GM18861 (cell line): ENCODE data around the gene KRT9.
"Not testable (repeated sequence)": the region's sequence is repeated elsewhere in the genome, so short reads cannot be mapped to it uniquely, and the experiment has no call there.

Experiments
- ATAC-seq: cut with Tn5 transposase; IDR thresholded peaks from one replicate; pipeline ENCODE4 v1.9.1; 2021; ENCODE audit not compliant: unreplicated experiment

KRT9 gene

DNA sequence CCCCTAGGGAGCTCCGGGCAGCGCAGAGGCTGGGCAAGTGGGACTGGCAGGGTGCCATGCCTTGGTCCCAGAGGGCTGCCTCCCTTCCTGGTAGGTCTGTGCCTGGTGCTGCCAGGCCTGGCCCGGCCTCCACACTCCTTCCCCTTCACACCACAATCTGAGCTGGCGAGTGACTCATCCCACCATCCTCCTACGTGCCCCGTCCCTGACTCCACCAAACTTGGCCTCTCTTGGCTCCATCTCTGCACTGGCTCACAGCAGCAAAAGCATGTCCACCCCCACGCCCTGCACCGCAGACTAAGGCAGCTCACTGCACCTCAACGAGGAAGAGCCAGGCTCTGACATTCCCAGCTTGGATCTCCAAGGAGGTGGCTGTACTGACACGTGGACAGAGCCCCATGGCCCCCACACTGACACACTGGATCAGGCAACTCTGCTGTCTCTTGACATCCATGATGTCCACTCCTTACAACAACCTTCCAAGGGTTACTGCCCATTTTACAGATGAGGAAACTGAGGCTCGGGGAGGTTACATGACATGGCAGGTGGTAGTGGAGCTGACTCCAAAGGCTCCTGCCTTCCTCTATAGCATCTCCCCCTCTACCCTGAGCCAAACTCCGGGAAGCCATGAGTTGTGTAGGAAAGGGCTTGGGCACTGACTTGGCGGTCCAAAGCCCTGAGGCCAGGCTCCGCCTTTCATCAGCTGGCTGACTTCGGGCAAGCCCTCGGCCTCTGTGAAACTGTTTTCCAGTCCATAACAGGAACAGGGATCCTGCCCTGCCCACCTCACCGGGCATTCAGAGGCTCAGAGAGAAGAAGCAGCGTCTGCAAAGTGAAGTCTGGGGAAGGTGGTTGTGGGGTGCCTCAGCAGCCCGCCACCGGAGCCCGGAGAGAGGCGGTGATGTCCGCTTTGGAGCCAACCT, 23.7 kb downstream of the KRT9 start:
- no peak for ATAC-seq

DNA sequence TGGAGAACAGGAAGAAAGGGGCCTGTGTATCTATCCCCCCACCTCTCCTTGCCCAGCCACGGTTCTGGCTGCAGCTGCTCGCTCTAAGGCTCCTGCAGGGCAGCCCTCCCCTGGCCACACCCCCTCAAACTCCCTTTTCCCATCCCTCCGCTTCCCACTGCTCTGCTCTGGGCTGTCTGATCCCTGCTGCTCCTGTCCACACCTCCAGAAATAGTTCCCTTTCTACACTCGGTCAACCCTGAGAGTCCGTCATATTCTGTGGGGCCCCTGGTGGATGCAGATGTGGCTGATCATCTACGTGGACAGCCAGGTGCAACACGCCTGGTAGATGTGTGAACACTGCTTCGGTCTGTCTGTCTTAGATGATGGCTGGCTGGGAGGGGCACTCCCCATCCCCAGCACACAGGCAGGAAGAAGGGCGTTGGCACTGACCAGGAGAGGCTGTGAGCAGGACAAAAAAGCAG, 24.4 kb downstream of the KRT9 start:
- no peak for ATAC-seq

DNA sequence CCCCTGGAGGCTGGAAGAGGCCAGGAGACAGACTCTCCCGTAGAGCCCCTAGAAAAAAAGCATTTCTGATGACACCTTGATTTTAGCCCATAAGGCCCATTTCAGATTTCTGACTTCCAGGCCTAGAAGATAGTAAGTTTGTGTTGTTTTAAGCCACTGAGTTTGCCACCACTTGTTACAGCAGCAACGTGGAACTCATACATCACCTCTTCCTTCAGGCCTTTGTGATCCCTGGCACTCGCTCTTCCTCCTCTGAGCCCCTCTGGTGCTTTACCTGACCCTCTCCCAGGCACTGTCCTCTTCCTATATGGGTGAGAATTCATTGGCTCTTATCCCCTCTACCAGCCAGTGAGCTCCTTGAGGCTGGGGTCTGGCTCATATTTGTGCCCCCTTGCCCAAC, 25.0 kb downstream of the KRT9 start:
- no peak for ATAC-seq

DNA sequence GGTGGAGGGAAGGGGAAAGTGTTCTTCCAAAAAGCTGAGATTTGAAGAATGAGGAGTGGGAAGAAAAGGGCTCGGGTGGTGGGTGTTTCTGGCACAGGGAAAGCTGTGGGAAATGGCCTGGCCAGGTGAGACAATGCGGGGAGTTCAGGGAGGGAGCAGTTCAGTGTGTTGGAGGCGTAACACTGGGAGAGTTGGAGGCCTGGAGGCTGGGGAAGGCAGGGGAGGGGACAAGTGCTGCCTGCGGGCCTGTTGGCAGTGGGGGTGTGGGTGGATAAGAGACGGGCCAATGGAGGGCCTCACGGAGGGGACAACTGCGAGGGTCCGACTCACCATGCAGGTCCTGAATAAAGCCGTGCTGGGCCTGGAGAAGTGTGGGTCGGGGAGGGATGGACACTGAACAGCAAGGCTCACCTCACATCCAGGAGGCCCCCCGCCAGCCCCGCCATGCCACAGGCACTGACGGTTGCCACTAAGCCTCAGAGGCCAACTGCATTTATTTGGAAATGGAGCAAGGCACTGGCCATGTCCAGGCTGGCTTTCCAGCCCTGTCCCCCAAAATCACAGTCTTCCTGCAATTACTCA, 25.9 kb downstream of the KRT9 start:
- no peak for ATAC-seq

DNA sequence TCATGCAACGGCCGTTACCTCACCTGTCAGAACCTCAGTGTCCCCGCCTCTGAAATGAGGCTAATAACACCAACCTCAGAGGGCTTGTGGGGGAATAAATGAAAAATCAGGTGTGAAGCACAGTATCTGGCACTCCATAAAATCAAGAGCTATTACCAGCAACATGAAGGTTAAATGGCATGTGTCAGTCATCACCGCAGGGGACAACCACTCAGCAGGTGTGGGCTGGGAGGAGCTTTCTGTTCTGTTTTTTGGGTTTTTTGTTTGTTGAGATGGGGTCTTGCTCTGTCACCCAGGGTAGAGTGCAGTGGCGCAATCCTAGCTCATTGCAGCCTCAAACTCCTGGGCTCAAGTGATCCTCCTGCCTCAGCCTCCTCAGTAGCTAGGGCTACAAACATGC, 26.9 kb downstream of the KRT9 start:
- ATAC-seq: no peak

DNA sequence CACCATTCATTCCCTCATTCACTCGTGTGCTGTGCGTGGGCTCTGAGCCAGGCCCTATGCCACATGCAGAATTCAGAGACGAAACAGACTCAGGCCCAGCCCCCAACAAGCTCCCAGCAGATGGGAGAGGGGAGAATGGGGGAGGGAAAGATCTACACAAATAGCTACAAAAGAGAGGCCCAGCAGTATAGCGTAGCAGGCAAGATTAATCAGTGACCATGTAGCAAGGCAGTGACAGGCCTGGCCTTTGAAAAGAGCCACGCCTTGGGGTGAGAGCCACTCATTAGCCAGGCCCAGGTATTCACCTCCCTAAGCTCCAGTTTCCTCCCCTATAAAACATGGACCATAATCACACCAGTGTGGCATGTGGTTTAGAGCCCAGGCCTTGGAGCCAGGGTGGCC, 27.4 kb downstream of the KRT9 start:
- no peak for ATAC-seq

DNA sequence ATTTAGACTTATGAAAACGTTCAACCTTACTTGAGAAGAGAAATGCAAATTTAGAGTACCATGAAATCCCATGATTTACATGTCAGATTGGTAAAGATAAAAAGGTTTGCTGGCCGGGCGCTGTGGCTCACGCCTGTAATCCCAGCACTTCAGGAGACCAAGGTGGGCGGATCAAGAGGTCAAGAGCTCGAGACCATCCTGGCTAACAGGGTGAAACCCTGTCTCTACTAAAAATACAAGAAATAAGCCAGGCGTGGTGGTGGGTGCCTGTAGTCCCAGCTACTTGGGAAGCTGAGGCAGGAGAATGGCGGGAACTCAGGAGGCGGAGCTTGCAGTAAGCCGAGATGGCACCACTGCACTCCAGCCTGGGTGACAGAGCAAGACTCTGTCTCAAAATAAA, 29.1 kb downstream of the KRT9 start:
- not testable (repeated sequence) for ATAC-seq

DNA sequence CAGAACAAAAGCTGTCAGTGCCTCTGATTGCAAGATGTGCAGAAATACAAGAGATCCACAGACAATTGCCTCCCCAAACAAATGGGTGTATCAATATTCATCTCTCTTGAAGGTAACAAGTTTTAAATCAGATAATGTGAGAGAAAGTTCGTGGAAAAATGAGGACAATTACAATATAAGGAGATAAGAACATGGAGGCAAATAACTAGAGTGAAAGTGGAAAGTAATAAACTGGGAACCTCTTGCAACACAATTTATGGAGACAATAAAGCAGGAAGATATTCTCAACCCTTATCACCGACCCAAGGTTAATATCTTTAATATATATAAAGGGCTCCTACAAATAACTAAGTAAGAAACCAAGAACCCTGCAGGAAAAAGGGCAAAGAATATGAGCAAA, 29.5 kb downstream of the KRT9 start:
- ATAC-seq: no peak

DNA sequence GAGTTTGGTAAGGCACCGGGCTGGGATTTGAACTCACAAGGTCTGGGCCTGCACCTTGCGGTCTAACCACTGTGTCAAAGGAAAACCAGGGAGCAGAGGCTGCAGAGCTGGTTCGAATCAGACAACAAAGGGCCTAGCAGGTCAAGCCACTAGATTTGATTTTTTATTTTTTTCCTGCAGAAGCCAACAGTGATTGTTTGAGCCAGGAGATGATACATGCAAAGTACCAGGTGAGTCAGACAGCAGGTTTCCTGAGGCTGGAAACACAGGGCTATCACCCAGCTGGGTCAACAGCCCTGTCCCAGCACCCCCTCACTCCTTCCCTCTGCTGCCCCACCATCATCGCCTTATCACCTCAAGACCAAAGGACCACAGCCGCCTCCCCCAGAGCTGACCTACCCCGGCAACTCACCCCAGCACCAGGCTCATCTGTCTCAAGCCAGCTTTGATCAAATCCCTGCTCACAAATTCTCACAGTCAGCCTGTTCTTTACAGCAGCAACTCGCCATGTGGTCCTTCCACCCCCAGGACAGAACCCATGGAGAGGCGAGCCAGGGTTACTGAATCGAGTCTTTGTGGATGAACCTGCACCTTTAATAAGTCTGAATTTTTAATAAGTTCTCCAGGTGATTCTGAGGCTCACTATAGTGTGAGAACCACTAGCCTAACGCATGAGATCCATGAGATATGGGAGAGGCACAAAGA, 30.8 kb downstream of the KRT9 start:
- ATAC-seq: no peak

DNA sequence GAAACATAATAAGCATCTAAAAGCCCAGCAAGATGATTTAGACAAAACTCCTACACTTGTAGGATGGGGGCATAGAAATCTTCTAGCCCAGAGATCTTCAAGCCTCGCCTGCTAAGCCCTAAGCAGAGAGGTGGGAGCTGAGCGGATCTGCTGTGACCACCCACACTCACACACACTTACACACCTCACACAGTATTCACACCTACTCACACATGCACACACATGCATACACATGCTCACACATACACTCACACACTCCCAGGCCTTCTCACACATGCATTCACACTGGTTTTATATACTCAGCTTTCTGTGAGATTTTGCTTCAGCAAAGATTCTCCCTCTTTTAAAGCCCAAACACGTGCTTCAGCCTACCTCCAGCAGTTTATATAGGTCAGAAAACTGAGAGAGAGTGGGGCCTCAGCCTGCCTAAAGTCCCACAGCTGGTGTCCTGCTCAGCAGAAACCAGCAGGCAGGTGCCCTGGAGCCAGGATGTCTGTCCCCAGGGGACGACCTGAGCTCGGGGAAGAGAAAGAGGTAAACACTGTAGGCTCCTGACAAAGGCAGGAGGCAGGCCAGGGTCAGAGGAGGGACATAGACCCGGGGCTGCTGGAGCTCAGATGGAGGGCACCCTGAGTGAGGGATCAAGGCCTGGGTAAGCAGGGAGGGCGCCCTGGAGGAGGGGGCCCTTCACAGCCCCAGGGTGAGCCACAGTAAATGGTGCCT, 31.7 kb downstream of the KRT9 start:
- ATAC-seq: no peak

DNA sequence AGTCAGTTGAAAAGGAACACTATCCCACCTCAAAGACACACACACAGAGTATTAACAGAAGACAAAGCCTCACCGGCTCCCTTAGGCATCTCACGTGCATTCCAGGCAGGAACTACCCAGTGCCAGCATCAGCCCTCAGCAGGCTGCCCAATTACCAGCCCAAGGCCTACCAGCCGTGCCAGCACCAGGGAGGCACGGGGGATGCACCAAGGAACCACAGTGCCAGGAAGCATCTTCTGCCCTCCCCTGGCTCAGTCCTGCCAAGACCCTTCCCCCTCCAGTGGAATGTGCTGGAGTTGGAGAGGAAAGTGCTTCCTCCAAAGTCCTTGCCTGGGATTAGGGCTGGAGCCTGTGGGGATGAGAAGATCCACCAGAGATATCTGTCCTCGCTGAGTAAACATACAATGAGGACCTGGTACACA, 32.8 kb downstream of the KRT9 start:
- ATAC-seq: no peak

DNA sequence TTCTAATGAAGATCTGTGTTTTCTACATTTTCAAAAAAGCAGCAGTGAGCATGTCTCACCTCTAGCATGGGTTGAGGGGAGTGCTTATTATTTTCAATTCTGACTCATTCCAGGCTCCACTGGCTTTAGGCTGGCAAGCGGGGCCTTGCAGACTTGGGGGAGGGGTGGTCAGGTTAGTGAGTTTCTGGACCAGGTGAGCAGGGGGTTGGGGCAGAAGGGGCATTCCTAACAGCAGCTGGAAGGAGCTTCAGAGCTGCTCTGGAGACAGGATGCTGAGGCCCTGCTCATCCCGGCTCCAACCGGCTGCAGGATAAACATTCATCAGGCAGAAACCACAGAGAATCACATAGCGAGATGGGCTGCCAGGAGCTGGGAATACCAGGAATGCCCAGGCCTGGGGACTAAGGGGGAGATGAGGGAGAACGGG, 33.3 kb downstream of the KRT9 start:
- no peak for ATAC-seq

DNA sequence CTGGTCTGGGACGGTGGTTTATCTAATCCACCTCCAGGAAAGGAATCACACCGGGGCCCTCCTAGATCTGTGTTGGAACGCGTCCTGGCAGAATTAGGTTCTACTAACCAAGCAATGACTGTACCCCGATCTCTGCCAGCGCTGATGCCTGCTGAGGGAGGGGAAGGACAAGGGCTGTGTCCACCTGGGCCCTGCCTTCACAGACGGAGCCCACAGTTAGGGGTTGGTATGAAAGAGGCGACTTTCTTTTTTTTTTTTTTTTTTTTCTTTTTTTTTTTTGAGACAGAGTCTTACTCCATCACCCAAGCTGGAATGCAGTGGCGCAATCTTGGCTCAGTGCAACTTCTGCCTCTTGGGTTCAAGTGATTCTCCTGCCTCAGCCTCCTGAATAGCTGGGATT, 33.9 kb downstream of the KRT9 start:
- ATAC-seq: no peak

DNA sequence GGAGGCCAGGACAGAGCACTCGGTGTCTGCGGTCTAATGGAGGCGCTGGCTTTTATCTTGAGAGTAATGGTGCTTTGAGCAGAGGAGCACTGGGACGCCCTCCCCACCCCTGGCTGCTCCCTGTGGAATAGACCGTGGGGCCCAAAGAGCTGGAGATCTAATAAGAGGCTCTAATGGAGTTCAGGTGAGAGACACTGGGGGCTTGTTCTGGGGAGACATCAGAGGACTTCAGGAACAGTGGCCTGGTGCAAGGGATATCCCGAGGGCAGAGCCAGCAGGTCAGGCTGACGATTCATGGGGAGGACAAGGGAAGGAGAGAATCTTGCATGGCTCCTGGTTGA, 34.3 kb downstream of the KRT9 start:
- ATAC-seq: no peak

DNA sequence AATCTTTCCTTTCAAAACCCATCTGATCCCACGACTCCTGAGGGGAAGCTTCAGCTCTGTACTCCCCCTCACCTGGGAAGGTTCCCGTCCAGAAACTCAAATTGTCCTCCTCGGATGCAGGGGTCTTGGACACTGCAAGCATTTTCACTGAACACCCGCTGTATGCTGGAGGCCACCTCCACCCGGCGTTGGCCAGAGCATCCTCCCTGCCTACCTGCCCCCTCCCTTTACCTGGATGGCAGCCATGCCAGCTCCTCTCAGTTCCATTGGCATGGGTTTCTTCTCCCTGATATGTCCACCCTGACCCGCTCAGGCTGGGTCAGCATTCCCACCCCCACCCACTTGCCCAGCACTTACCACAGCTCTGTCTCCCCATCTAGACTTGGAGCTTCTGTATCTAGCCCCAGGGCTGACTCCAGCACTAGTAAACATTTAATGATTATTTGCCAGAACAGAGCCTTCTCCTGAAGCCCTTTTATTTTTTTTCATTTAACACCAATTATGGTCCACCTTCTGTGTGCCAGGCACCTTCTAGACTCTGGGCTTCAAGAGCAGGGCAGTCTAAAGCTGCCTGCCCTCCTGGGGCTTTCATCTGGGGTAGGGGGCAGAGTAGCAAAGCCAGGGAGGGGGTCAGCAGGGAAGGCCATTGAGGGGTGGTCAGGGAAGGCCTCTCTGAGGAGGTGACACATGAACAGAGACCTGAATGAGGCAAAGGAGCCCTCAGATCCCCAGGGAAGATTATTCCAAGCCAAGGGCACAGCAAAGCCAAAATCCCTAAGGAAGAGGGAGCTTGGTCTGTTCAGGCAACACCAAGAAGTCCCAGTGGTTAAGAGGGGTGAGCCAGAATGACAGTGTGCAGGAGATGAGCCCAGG, 34.9 kb downstream of the KRT9 start:
- no peak for ATAC-seq

DNA sequence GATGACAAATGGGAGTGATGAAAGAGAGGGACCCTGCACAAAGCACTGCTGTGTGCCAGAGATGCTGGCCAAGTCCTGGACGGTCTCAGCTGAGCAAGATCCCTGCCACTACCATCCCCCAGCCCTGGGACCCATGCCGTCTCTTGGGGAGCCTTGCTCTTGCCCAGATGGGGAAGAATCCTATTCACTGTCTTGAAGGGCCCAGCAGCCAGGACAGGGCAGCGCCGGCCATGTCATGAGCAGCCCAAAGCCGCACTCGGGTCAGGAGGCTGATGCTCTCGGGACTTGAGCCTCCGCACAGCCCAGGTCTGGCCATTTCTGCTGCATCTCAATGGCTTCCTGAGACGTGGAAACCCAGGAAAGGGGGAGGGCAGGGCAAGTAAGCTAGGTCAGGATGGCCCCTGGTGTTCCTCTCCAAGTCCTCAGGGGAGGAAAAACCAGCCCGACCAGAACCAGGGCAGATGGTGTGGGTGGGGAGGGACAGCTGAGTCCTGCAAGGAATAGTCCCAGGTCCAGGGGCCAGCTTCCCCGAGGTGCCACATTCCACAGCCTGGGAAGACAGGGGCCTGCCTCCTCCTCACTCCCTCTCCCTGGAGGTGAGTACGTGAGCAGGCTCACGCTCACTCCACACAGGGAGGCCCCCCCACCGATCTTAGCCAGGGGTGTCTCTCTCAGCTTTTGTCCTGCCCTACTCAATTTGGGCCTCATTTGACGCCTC, 35.9 kb downstream of the KRT9 start:
- ATAC-seq: no peak

DNA sequence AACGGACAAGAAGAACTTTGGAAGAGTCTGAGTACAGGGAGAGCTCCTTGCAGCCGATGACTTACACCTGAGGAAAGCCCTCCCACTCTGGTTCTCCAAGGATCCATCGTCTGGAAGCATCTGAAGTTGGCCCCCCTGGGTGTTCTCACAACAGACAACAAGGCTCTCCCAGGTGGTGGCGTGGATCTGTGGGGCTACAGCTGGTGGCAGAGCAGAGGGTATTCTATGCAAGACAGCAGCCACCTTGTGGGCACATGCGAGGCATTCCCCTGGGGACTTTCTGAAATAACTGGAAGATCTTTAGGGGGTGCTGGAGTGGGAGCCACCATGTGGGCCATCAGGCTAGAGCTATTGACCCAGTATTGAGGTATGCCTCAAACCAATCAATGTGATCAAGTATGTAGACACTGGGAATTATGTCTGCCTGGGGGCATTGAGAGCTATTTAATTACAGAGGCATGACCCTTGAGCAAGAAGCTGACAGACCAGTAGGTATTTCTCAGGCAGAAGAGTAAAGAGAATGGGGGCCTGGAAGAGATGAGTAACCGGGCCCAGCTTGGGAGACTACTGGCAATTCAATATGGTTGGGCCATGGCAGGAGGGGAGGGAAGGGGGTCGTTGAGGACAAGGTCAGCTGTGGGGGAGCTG, 36.8 kb downstream of the KRT9 start:
- no peak for ATAC-seq

DNA sequence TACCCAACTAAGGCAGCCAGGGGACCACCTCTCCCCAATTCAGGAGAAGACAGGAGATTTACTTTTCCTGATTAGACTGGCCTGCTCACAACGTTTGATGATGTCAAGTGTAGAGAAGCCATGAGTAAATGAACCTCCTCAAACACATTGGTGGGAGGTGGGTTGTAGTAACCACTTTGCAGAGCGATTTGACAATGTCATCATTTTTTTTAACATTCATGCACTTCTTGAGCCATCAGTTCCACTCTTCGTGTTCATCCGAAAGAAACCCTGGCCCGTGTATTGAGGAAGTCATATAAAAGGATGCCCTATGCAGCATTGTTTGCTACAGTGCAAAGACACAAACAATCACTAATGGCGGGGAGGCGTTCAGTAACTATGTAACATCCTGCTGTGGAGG, 38.2 kb downstream of the KRT9 start:
- ATAC-seq: no peak

DNA sequence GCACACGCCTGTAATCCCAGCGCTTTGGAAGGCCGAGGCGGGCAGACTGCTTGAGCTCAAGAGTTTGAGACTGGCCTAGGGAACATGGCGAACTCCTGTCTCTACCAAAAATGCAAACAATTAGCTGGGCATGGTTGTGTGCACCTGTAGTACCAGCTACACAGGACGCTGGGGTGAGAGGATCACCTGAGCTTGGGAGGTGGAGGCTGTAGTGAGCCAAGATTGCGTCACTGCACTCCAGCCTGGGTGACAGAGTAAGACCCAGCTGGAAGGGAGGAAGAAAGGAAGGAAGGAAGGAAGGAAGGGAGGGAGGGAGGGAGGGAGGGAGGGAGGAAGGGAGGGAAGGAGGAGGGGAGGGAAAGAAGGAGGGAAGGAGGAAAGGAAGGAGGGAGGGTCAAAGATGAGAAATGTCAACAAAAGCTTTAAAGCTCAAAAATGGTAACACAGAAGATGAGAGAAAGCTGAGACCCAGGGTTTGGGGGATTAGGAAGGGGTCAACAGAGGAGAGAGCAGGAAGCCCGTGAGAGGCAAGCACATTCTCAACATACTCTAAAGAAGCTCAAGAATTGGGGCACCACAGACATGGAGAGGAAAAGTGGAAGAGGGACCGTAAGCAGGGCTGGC, 38.8 kb downstream of the KRT9 start:
- ATAC-seq: no peak
